ENCODE data around the gene PKIB.

DNA sequence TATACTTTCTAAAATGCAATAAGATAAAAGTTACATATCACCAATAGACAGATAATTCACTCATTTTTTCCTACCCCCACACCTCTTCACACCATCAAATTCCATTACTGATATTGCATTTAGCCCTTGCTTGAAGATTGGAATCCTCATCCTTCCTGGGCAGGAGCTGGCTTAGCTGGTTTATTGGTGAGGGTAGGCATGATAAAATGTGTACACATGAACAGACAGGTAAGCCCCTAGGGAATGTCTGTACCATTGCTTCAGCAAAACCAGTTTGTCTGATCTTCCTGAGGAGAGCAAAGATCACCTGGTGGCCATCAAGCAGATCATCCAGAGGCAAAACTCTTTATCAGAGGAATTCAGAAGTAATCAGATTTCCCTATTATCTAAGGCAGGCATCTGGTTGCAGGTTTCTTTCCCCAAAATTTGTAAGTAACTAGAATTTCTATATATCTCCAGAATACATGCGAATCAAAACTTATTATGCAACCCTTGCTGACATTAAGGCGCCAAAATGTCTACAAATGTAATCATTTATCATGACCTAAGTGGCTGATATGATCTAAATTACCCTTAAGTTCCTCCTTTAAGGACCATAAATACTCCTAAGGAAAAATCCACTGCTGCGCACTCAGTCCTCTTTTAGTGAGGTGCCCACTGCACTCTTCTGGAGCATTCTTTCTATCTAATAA lies 162.7 kb downstream of the PKIB start:
- TF ChIP-seq, protein P1, sequence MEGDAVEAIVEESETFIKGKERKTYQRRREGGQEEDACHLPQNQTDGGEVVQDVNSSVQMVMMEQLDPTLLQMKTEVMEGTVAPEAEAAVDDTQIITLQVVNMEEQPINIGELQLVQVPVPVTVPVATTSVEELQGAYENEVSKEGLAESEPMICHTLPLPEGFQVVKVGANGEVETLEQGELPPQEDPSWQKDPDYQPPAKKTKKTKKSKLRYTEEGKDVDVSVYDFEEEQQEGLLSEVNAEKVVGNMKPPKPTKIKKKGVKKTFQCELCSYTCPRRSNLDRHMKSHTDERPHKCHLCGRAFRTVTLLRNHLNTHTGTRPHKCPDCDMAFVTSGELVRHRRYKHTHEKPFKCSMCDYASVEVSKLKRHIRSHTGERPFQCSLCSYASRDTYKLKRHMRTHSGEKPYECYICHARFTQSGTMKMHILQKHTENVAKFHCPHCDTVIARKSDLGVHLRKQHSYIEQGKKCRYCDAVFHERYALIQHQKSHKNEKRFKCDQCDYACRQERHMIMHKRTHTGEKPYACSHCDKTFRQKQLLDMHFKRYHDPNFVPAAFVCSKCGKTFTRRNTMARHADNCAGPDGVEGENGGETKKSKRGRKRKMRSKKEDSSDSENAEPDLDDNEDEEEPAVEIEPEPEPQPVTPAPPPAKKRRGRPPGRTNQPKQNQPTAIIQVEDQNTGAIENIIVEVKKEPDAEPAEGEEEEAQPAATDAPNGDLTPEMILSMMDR (IDR thresholded peaks at IDR 0.05) = peak in 3 of 6 experiments; percentile 38 to 43 (median 38)
- TF ChIP-seq POLR2A (IDR thresholded peaks at IDR 0.05) = no peak

Measured in Peyer's patch (tissue), 4 donors.